Neural cell (in vitro differentiated cells): ENCODE results near the gene SMTNL2. TPM values are rescaled to one million over a fixed set of nuclear protein-coding genes. Genes with fewer than 3 reads are reported as not detected.

ENCODE experiments used
- H2AFZ ChIP-seq: fragments of 200-600, 300-800 bp; sonication (generic), shearing (Covaris generic); 2 replicates; pipeline ENCODE4 v1.6.0; 2014; ENCODE audit warnings: low read depth, mild to moderate bottlenecking, antibody characterized with exemption, low read length, moderate library complexity
- H3F3A ChIP-seq: fragments of 200-600 bp; shearing (Covaris generic); 2 replicates; pipeline ENCODE4 v1.6.1; 2016; ENCODE audit warnings: mild to moderate bottlenecking, moderate library complexity, mixed read lengths, antibody characterized with exemption, low read length; ENCODE audit not compliant: insufficient read depth, poor library complexity, severe bottlenecking
- H3K27ac ChIP-seq: fragments of 200-600, 300-800 bp; sonication (generic), shearing (Covaris generic); 2 replicates; pipeline ENCODE4 v1.5.1; 2014; ENCODE audit warnings: mild to moderate bottlenecking, low read length, moderate library complexity
- H3K27me3 ChIP-seq: fragments of 300-800, 200-600 bp; sonication (generic), shearing (Covaris generic); 2 replicates; pipeline ENCODE4 v1.6.0; 2014; ENCODE audit warnings: mild to moderate bottlenecking, low read depth, low read length, moderate library complexity; ENCODE audit not compliant: insufficient read depth
- H3K36me3 ChIP-seq: fragments of 300-800, 200-600 bp; sonication (generic), shearing (Covaris generic); 2 replicates; pipeline ENCODE4 v1.5.1; 2014; ENCODE audit warnings: mild to moderate bottlenecking, antibody characterized with exemption, low read length, moderate library complexity; ENCODE audit not compliant: insufficient read depth
- H3K4me2 ChIP-seq: fragments of 300-800, 200-600 bp; sonication (generic), shearing (Covaris generic); 2 replicates; pipeline ENCODE4 v1.6.0; 2014; ENCODE audit warnings: mild to moderate bottlenecking, low read length
- H3K4me3 ChIP-seq: fragments of 300-800, 200-600 bp; sonication (generic), shearing (Covaris generic); 2 replicates; pipeline ENCODE4 v1.5.1; 2014; ENCODE audit warnings: mild to moderate bottlenecking, low read length, moderate library complexity
- H3K79me2 ChIP-seq: fragments of 200-600 bp; shearing (Covaris generic); replicated peaks from 2 replicates; pipeline ENCODE4 v1.6.0; 2014; ENCODE audit warnings: mild to moderate bottlenecking, low read length, moderate library complexity; ENCODE audit not compliant: insufficient read depth
- H3K9ac ChIP-seq: fragments of 300-800, 200-600 bp; sonication (generic), shearing (Covaris generic); 2 replicates; pipeline ENCODE4 v1.6.1; 2016; ENCODE audit warnings: mild to moderate bottlenecking, low read length, mixed read lengths
- H3K9me2 ChIP-seq: fragments of 200-600 bp; shearing (Covaris generic); 2 replicates; pipeline ENCODE4 v1.6.1; 2016; ENCODE audit warnings: mild to moderate bottlenecking, low read length, mixed read lengths; ENCODE audit not compliant: insufficient read depth
- H3K9me3 ChIP-seq: fragments of 200-600, 300-800 bp; sonication (generic), shearing (Covaris generic); 2 replicates; pipeline ENCODE4 v1.6.1; 2016; ENCODE audit warnings: mild to moderate bottlenecking, mixed run types, low read length, moderate library complexity, mixed read lengths
- H4K20me1 ChIP-seq: fragments of 200-600 bp; shearing (Covaris generic); 2 replicates; pipeline ENCODE4 v1.6.1; 2016; ENCODE audit warnings: mild to moderate bottlenecking, mixed run types; ENCODE audit not compliant: insufficient read depth
- EP300 ChIP-seq: fragments of 450-650 bp; conservative IDR thresholded peaks from 2 replicates; pipeline ENCODE4 v1.6.1; 2014; ENCODE audit warnings: antibody characterized with exemption, mild to moderate bottlenecking, moderate library complexity; ENCODE audit not compliant: poor library complexity, severe bottlenecking
- EZH2 ChIP-seq: fragments of 200-600, 300-800 bp; shearing (Covaris generic), sonication (generic); IDR thresholded peaks from 2 replicates; pipeline ENCODE4 v1.6.1; 2014; ENCODE audit warnings: antibody characterized with exemption, low read length, borderline replicate concordance, mild to moderate bottlenecking; ENCODE audit not compliant: insufficient read depth, poor library complexity, severe bottlenecking
- MXI1 ChIP-seq: fragments of 450-650 bp; conservative IDR thresholded peaks from 2 replicates; pipeline ENCODE4 v1.6.1; 2014; ENCODE audit warnings: antibody characterized with exemption, mild to moderate bottlenecking; ENCODE audit not compliant: poor library complexity, severe bottlenecking
- POLR2AphosphoS5 ChIP-seq: IDR thresholded peaks from 2 replicates; pipeline ENCODE4 v1.6.1; 2012
- RAD21 ChIP-seq: fragments of 450-650 bp; conservative IDR thresholded peaks from 2 replicates; pipeline ENCODE4 v1.6.1; 2014; ENCODE audit warnings: antibody characterized with exemption, mild to moderate bottlenecking, moderate library complexity
- SMC3 ChIP-seq: fragments of 450-650 bp; conservative IDR thresholded peaks from 2 replicates; pipeline ENCODE4 v1.6.1; 2014; ENCODE audit warnings: antibody characterized with exemption, mild to moderate bottlenecking, moderate library complexity; ENCODE audit not compliant: poor library complexity
- TAF1 ChIP-seq: IDR thresholded peaks from 2 replicates; pipeline ENCODE4 v1.6.1; 2012; ENCODE audit warnings: low read depth
- polyA plus RNA-seq: library from polyadenylated mRNA; depleted of rRNA; stranded (reverse); fragments of >200 nt; gene quantifications from 2 replicates; pipeline ENCODE4 v1.2.3, GENCODE V29; 2014
- TF ChIP-seq, protein P1 (sequence below): IDR thresholded peaks from 2 replicates; pipeline ENCODE4 v1.6.1; 2012; ENCODE audit warnings: borderline replicate concordance
- TF ChIP-seq, protein P2 (sequence below): fragments of 450-650 bp; IDR thresholded peaks from 2 replicates; pipeline ENCODE4 v1.5.1; 2014; ENCODE audit warnings: antibody characterized with exemption, mild to moderate bottlenecking, moderate library complexity; ENCODE audit not compliant: poor library complexity, severe bottlenecking

SMTNL2 gene
- polyA plus RNA-seq, 1 donor from 2014 or later, result 0.81 TPM

DNA sequence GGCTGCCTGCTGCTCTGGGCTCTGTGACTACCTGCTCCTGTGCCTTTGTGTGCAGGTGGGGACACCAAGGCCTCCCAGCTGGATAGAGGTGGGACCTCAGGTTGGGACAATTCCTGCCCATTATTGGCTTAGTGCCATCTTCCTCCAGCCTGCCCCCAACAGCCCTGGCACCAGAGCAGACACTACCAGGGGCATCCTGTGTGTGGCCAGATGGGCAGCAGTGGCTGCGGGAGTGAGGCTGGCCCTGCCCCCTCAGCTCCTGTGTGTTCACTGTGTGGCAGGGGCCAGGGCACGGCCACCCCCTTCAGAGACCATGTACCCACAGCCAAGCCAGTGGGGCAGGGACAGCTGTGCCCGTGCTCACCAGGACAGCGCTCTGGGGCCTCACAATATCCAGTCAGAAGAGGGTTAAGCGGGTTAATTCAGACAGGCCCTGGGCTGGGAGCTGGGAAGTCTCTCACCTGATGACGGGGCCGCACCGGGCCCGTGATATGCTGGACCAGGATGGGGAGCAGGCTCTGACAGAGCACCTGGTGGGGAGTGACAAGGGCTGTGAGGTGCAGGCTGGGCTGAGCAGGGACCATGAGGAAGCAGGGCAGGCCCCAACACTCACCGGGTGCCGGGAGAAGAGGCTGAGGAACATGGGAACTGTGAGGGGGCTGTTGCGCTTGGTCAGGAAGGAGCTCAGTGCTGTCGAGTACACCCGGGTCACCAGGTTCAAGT, 42.2 kb upstream of the SMTNL2 start:
- H3K4me3 ChIP-seq, result no peak overlapping the region
- no peaks in the 10 kb centered on the region for H3K36me3 ChIP-seq
- H3K4me2 ChIP-seq, result no peak overlapping the region
- TF ChIP-seq TAF1 (no peak), RAD21 (no peak), SMC3 (no peak), MXI1 (no peak), POLR2AphosphoS5 (no peak), EP300 (no peak), EZH2 (no peak)
- TF ChIP-seq, protein P1, sequence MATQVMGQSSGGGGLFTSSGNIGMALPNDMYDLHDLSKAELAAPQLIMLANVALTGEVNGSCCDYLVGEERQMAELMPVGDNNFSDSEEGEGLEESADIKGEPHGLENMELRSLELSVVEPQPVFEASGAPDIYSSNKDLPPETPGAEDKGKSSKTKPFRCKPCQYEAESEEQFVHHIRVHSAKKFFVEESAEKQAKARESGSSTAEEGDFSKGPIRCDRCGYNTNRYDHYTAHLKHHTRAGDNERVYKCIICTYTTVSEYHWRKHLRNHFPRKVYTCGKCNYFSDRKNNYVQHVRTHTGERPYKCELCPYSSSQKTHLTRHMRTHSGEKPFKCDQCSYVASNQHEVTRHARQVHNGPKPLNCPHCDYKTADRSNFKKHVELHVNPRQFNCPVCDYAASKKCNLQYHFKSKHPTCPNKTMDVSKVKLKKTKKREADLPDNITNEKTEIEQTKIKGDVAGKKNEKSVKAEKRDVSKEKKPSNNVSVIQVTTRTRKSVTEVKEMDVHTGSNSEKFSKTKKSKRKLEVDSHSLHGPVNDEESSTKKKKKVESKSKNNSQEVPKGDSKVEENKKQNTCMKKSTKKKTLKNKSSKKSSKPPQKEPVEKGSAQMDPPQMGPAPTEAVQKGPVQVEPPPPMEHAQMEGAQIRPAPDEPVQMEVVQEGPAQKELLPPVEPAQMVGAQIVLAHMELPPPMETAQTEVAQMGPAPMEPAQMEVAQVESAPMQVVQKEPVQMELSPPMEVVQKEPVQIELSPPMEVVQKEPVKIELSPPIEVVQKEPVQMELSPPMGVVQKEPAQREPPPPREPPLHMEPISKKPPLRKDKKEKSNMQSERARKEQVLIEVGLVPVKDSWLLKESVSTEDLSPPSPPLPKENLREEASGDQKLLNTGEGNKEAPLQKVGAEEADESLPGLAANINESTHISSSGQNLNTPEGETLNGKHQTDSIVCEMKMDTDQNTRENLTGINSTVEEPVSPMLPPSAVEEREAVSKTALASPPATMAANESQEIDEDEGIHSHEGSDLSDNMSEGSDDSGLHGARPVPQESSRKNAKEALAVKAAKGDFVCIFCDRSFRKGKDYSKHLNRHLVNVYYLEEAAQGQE, result no peak
- TF ChIP-seq, protein P2, sequence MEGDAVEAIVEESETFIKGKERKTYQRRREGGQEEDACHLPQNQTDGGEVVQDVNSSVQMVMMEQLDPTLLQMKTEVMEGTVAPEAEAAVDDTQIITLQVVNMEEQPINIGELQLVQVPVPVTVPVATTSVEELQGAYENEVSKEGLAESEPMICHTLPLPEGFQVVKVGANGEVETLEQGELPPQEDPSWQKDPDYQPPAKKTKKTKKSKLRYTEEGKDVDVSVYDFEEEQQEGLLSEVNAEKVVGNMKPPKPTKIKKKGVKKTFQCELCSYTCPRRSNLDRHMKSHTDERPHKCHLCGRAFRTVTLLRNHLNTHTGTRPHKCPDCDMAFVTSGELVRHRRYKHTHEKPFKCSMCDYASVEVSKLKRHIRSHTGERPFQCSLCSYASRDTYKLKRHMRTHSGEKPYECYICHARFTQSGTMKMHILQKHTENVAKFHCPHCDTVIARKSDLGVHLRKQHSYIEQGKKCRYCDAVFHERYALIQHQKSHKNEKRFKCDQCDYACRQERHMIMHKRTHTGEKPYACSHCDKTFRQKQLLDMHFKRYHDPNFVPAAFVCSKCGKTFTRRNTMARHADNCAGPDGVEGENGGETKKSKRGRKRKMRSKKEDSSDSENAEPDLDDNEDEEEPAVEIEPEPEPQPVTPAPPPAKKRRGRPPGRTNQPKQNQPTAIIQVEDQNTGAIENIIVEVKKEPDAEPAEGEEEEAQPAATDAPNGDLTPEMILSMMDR, result no peak
- H3K27me3 ChIP-seq, result no peaks in the 10 kb centered on the region
- no peaks in the 10 kb centered on the region for H3K9me2 ChIP-seq
- no peak overlapping the region for H3K9ac ChIP-seq
- H3F3A ChIP-seq, result no peaks in the 10 kb centered on the region
- no peak overlapping the region for H3K27ac ChIP-seq
- no peaks in the 10 kb centered on the region for H4K20me1 ChIP-seq
- H3K79me2 ChIP-seq, result no peaks in the 10 kb centered on the region
- no peak overlapping the region for H2AFZ ChIP-seq
- no peaks in the 10 kb centered on the region for H3K9me3 ChIP-seq

DNA sequence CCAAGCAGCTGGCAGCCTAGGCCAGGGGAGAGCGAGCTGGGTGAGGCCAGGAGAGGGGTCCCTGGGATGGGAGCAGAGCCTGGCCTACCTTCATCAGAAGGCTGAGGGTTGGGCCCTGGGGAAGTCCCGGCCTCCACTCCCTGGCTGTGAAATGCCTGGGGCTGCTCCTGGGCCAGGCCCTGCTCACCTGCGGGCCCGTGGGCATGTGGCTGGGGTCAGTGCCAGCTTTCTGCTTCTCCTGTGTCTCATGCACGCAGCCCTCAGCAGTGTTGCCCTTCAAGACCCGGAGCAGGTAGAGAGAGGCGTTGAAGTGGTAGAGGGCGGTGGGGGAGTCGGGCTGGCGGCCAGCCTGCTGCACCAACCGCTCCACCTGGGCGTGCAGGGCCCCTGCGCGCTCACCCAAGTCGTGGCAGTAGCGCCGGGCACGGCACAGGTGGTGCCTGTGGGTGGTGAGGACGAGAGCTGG, 41.6 kb upstream of the SMTNL2 start:
- no peak overlapping the region for H3K27ac ChIP-seq
- no peaks in the 10 kb centered on the region for H3K27me3 ChIP-seq
- no peaks in the 10 kb centered on the region for H3K9me3 ChIP-seq
- no peak overlapping the region for H2AFZ ChIP-seq
- H3F3A ChIP-seq, result no peaks in the 10 kb centered on the region
- no peak overlapping the region for H3K4me3 ChIP-seq
- TF ChIP-seq EP300 (no peak), SMC3 (no peak), POLR2AphosphoS5 (no peak), TAF1 (no peak), RAD21 (no peak), MXI1 (no peak), EZH2 (no peak)
- TF ChIP-seq, protein P2, result no peak
- TF ChIP-seq, protein P1, result no peak
- no peaks in the 10 kb centered on the region for H4K20me1 ChIP-seq
- no peak overlapping the region for H3K9ac ChIP-seq
- H3K4me2 ChIP-seq, result no peak overlapping the region
- no peaks in the 10 kb centered on the region for H3K36me3 ChIP-seq
- no peaks in the 10 kb centered on the region for H3K79me2 ChIP-seq
- H3K9me2 ChIP-seq, result no peaks in the 10 kb centered on the region
